HUES64 (cell line): ENCODE results near the gene TNFAIP8L2. TPM values are rescaled to one million over a fixed set of nuclear protein-coding genes. Genes with fewer than 3 reads are reported as not detected.

Experiments
- H3K27ac ChIP-seq: 2 replicates; pipeline ENCODE4 v1.7.0; 2013; ENCODE audit warnings: low read depth, low read length, inconsistent platforms
- H3K27me3 ChIP-seq: 2 replicates; pipeline ENCODE4 v1.6.1; 2013; ENCODE audit warnings: mild to moderate bottlenecking, low read length; ENCODE audit not compliant: insufficient read depth
- H3K36me3 ChIP-seq: 2 replicates; pipeline ENCODE4 v1.6.1; 2013; ENCODE audit warnings: mild to moderate bottlenecking, low read length; ENCODE audit not compliant: insufficient read depth
- H3K4me1 ChIP-seq: 2 replicates; pipeline ENCODE4 v1.6.1; 2013; ENCODE audit warnings: mild to moderate bottlenecking, low read length, moderate library complexity; ENCODE audit not compliant: insufficient read depth
- H3K4me3 ChIP-seq: 2 replicates; pipeline ENCODE4 v1.5.1; 2013; ENCODE audit warnings: mild to moderate bottlenecking, low read length, moderate library complexity
- H3K9ac ChIP-seq: 2 replicates; pipeline ENCODE4 v1.6.1; 2013; ENCODE audit warnings: mild to moderate bottlenecking, low read depth, low read length
- H3K9me3 ChIP-seq: 2 replicates; pipeline ENCODE4 v1.6.1; 2013; ENCODE audit warnings: low read depth, low read length; ENCODE audit not compliant: insufficient read depth
- WGBS: fragments of 150-250, 120-280 bp; methylation state at CpG from one replicate; pipeline ENCODE4 v1.1.7; 2013; ENCODE audit warnings: missing lambda C conversion rate; 5-methylcytosine and 5-hydroxymethylcytosine counted together
- polyA plus RNA-seq, 2 experiments: library from polyadenylated mRNA; stranded (reverse); fragments of 50-300 nt; gene quantifications; one replicate each; pipeline ENCODE4 v1.2.3, GENCODE V29; 2013

The TNFAIP8L2 gene
- not detected for polyA plus RNA-seq (2013, experiment 1 of 2)
- not detected for polyA plus RNA-seq (2013, experiment 2 of 2)

DNA sequence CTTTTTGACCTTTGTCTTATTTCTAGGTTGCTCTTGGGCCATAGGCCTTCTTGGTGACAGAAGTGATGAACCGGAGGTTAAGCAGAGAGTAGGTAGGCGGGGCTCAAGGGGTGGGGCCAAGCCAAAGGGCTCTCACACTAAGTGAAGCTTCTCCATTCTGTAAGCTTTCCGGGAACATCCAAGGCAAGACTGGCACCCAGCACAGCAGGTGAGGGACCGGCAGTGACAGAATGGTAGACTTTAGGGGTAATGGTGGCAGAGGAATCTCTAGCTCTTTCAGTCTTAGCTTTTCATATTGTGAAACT lies at the start of gene TNFAIP8L2:
TSS of gene TNFAIP8L2 (plus strand) at position 135 of the 305 bp plus-strand sequence. CDS start 2,049 bp downstream, outside the sequence.
- Histone ChIP-seq H3K27me3 (no peaks in the 10 kb centered on the region), H3K9ac (no peak within 1 kb of the TSS), H3K36me3 (peaks cover 23% of the 10 kb centered on the region), H3K4me3 (no peak within 1 kb of the TSS), H3K27ac (no peak within 1 kb of the TSS), H3K4me1 (peaks cover 3% of the 10 kb centered on the region; the same call in 1 of the 2 replicates), H3K9me3 (no peaks in the 10 kb centered on the region)
- whole genome bisulfite sequencing = 60% methylated on average over 4 of the region's 4 CpGs

DNA sequence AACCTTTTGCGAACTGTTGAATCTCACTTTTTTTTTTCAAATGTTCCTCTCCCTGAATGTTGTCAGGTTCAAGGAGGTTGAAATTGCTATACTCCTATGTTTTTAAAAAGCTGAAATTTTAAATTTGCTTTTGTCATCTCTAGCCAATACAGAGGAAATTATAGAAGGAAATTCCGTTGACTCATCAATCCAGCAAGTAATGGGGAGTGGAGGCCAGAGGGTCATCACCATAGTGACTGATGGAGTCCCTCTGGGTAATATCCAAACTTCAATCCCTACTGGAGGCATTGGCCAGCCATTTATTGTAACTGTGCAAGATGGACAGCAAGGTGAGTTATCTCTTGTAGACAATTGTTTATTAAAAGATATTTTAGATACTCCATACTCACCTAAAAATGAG lies 49.6 kb upstream of the TNFAIP8L2 start:
- Histone ChIP-seq H3K9me3 (no peaks in the 10 kb centered on the region), H3K27me3 (no peaks in the 10 kb centered on the region), H3K9ac (no peak overlapping the region), H3K4me1 (no peaks in the 10 kb centered on the region), H3K27ac (no peak overlapping the region), H3K36me3 (no peaks in the 10 kb centered on the region), H3K4me3 (no peak overlapping the region)
- WGBS = 86% methylated on average over 2 of the region's 2 CpGs

DNA sequence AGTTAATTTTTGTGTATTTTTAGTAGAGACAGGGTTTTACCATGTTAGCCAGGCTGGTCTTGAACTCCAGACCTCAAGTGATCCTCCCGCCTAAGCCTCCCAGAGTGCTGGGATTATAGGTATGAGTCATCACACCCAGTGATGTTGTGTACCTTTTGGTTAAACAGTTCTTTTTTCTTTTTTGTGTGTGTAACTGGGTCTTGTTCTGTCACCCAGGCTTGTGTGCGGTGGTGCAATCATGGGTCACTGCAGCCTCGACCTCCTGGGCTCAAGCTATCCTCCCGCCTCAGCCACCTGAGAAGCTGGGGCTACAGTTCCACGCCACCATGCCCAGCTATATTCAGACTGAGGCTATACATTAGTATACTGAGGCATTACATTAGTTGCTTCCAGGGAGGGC lies 48.1 kb upstream of the TNFAIP8L2 start:
- H3K27ac ChIP-seq = no peak overlapping the region
- H3K27me3 ChIP-seq = no peaks in the 10 kb centered on the region
- 84% methylated on average over 5 of the region's 5 CpGs for WGBS
- H3K36me3 ChIP-seq = no peaks in the 10 kb centered on the region
- no peak overlapping the region for H3K4me3 ChIP-seq
- no peaks in the 10 kb centered on the region for H3K4me1 ChIP-seq
- H3K9me3 ChIP-seq = no peaks in the 10 kb centered on the region
- H3K9ac ChIP-seq = no peak overlapping the region

DNA sequence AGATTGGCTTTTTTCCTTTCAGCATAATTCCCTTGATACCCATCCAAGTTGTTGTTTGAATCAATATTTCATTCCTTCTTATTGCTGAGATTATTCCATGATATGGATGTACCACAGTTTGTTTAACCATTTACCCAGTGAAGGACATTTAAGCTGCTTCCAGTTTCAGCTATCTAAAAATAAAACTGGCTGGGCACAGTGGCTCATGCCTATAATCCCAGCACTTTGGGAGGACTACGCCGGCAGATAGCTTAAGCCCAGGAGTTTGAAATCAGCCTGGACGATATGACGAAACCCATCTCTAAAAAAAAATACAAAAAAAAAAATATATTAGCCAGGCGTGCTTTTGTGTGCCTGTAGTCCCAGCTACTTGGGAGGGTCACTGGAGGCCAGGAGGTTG lies 42.6 kb upstream of the TNFAIP8L2 start:
- Histone ChIP-seq H3K27ac (no peak overlapping the region), H3K4me3 (no peak overlapping the region), H3K36me3 (no peaks in the 10 kb centered on the region), H3K9ac (no peak overlapping the region), H3K27me3 (no peaks in the 10 kb centered on the region), H3K4me1 (no peaks in the 10 kb centered on the region), H3K9me3 (no peaks in the 10 kb centered on the region)
- WGBS = 94% methylated on average over 5 of the region's 5 CpGs

DNA sequence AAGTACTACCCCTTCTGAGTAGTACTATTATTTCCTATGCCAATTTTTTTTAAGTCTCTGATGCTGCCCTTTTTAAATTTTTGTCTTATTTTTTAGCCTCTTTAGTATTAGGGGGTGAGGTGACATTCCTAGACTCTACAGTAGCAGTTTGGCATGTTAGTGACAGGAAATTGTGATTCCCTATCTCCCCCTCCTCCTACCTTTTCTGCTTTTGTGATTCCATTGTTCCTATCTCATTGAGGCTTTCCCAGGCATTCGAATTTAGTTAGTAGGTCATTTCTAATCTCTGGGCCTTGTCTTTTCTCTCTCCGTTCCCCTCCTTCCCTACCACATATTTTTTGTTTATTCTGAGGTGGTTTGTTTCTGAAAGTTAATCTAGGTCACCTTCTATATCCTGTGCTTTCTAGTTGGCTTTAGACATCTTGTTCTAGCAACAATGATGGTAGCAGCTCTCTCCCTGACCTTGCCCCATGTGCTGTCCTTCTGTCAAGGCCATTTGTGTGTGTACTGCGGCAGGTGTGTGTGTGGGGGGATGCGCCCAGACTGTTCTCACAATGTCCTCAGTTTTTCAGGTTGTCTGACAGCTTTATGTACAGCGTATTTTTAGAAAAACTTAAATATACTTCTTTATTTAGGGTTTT lies 31.6 kb upstream of the TNFAIP8L2 start:
- 40% methylated on average over 2 of the region's 5 CpGs for WGBS
- no peaks in the 10 kb centered on the region for H3K36me3 ChIP-seq
- H3K27me3 ChIP-seq = no peaks in the 10 kb centered on the region
- no peak overlapping the region for H3K9ac ChIP-seq
- no peak overlapping the region for H3K27ac ChIP-seq
- H3K9me3 ChIP-seq = no peaks in the 10 kb centered on the region
- H3K4me1 ChIP-seq = peaks cover 8% of the 10 kb centered on the region
- H3K4me3 ChIP-seq = no peak overlapping the region

DNA sequence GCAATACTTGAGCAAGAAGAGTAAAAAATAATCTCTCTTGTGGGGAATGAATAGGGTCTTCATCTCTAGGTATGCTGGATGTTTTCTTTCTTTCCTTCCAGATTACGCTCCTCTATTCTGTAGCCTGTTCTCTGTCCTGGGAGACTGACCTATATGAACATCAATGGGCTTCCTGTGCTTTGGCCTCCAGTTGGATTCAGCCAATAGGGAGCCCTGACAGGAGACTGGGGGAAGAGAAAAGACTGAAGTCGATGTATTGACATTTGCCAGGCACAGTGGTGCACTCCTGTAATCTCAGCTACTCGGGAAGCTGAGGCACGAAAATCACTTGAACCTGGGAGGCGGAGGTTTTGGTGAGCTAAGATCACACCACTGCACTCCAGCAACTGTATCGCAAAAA lies 27.6 kb upstream of the TNFAIP8L2 start:
- H3K9me3 ChIP-seq = no peaks in the 10 kb centered on the region
- 84% methylated on average over 6 of the region's 6 CpGs for WGBS
- H3K36me3 ChIP-seq = no peaks in the 10 kb centered on the region

DNA sequence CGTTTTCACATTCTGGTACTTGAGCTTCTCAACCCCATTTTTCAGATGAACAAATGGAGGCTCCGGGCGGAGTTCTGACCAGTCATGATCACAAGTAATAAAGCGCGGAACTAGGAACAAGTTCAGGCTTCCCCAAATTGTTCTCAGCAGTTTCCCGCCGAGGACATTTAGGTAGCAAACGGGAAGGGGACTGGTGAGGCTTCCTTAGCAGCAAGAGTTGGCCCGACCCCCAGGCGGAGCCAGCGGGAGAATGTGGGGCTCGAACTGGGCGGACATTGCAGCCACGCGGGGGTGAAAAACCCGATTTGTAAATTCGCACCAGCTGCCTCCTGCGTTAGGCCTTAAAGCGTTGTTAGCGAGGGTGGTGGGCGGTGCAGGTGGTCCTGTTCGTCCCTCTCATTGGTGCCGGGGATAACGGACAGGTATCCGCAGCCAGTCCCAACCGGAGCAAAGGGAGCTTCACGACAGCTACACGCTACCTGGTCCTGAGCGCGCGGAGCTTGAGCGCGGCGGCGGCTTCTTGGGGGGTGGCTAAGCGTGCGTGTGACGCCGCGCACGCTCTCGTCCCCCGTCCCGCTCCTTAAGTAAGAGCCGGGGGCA lies 25.4 kb upstream of the TNFAIP8L2 start:
- WGBS = 11% methylated on average over 45 of the region's 45 CpGs
- H3K4me3 ChIP-seq = peak overlapping the region; percentile 56
- H3K27me3 ChIP-seq = peaks cover 23% of the 10 kb centered on the region
- peak overlapping the region; percentile 57 for H3K9ac ChIP-seq
- peaks cover 14% of the 10 kb centered on the region; the same call in 1 of the 2 replicates for H3K36me3 ChIP-seq
- no peaks in the 10 kb centered on the region for H3K9me3 ChIP-seq
- peaks cover 3% of the 10 kb centered on the region; the same call in 1 of the 2 replicates for H3K4me1 ChIP-seq
- H3K27ac ChIP-seq = peak overlapping the region; percentile 55; the same call in 1 of the 2 replicates

More for the DNA sequence above, 27.6 kb upstream of the TNFAIP8L2 start:
- peaks cover 11% of the 10 kb centered on the region for H3K4me1 ChIP-seq
- H3K9ac ChIP-seq = no peak overlapping the region
- H3K27ac ChIP-seq = no peak overlapping the region
- H3K4me3 ChIP-seq = no peak overlapping the region
- peaks cover 23% of the 10 kb centered on the region for H3K27me3 ChIP-seq

DNA sequence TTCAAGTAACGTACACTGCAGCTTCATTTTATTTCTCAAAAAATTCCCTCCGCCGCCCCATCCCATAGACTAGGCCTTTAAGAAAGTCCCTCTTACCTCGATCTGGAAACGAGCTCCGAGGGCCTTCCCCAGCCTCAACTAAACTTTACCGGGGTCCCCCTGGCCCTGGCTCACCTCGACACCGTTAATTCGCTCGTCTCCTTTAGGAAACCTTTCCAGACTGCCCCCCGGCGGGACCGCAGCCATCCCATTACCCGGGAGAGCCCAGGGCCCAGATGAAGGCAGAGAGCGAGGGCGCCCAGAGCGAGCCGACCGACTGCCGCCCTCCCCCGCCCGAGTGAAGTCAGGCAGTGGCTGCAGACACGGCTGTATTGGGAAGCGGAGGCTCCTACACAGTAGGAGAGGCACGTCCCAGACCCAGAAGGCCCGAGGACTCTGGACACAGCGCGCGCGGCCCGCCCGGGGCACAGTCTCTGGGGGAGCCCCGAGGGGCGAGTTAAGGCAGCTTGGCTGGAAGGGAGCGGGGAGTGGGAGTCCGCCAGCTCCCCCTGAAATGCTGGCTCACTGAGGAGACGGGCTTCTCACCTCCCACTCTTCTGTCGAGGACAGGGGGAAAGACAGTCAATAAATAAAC lies 24.6 kb upstream of the TNFAIP8L2 start:
- Histone ChIP-seq H3K36me3 (peaks cover 18% of the 10 kb centered on the region), H3K27ac (peak overlapping the region; percentile 44; the same call in 1 of the 2 replicates), H3K9ac (peak overlapping the region; percentile 56), H3K4me3 (peak overlapping the region; percentile 56), H3K27me3 (peaks cover 23% of the 10 kb centered on the region), H3K9me3 (no peaks in the 10 kb centered on the region), H3K4me1 (peaks cover 3% of the 10 kb centered on the region; the same call in 1 of the 2 replicates)
- WGBS = 19% methylated on average over 39 of the region's 39 CpGs

DNA sequence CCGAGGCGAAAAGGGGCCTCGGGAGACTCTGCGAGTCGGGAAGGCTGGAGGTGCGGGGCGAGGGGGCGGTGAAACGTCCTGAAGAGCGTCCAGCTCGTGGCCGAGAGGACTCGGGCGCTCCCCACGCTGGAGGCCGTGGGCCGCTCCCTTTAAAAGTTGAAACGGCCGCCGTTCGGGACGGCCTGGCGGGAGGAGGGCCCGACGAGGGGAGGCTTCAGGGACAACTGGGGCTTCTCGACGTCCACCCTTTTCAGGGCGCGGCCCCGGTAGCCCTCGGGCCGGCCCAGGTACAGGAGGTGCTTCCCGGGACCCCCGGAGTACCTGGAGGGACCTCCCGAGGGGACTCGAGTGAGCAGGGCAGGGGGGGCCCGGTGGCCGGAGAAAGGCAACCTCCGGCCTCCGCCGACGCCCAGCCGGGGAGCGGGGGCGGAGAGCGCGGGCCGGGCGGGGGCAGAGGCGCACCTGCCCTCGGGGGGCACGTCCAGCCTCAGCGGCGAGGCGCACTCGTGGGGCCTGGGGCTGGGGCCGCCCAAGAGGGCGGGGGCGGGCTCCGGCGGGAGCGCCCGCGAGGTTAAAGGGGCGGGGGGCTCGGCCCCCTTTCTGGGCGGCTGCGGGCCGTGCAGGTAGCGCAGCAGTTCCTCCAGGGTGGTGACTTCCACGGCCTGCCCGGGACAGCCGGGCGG lies 24.0 kb upstream of the TNFAIP8L2 start:
- H3K36me3 ChIP-seq = peaks cover 20% of the 10 kb centered on the region
- peak overlapping the region; percentile 56 for H3K9ac ChIP-seq
- H3K9me3 ChIP-seq = no peaks in the 10 kb centered on the region
- peaks cover 3% of the 10 kb centered on the region; the same call in 1 of the 2 replicates for H3K4me1 ChIP-seq
- peak overlapping the region; percentile 56 for H3K4me3 ChIP-seq
- 61% methylated on average over 74 of the region's 74 CpGs for WGBS
- H3K27ac ChIP-seq = peak overlapping the region; percentile 44; the same call in 1 of the 2 replicates
- H3K27me3 ChIP-seq = peaks cover 23% of the 10 kb centered on the region

DNA sequence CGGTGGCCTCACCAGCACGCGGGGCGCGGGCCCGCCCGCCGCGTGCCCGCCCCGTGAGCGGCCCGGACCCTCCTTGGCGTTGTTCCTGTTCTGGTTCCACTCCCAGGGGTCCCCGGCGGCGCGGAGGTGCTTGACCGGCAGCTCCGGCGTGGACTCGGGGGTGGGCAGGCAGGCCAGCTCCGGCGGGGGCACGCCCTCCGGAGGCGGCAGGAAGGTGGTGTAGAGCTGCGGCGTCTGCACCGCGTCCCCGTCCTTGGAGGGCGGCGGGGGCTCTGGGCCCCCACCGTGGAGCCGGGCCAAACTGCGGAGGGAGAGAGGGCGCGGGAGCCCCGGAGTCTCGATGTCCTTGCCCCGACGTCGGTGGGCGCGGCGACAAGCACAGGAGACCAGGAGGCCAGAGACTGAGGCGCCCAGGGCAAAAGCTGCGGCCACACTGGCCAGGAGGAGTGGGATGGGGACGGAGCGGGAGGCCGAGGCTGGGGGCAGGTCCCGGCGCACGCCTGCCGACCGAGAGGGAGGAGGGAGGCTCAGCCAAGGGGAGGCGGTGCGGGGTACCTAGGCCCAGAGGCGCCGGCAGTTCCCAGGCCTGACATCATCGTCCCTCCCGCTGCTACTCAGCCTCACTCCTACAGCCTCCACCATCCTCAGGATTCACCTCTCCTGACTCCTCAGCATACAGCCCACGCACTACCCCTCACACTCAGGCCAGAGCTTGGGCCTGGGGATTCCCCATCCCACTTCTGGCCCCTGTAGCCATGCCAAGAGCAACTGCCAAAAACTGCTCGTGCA lies 23.2 kb upstream of the TNFAIP8L2 start:
- Histone ChIP-seq H3K9ac (no peak overlapping the region), H3K4me1 (peaks cover 3% of the 10 kb centered on the region; the same call in 1 of the 2 replicates), H3K9me3 (no peaks in the 10 kb centered on the region), H3K27me3 (peaks cover 23% of the 10 kb centered on the region), H3K27ac (no peak overlapping the region), H3K4me3 (peak overlapping the region; percentile 56), H3K36me3 (peaks cover 20% of the 10 kb centered on the region)
- WGBS = 60% methylated on average over 65 of the region's 65 CpGs
